Loucy (cell line): ENCODE measurements around the gene ADARB2.

Experiments
- H2AFZ ChIP-seq: fragments of 200-600 bp; sonication (generic); 2 replicates; pipeline ENCODE4 v1.6.0; 2016; ENCODE audit warnings: antibody characterized with exemption, mild to moderate bottlenecking, low read length, moderate library complexity
- H3F3A ChIP-seq: fragments of 200-600 bp; 2 replicates; pipeline ENCODE4 v1.6.0; 2016; ENCODE audit warnings: antibody characterized with exemption, low read depth, mild to moderate bottlenecking
- H3K27me3 ChIP-seq: fragments of 200-600 bp; sonication (generic); 2 replicates; pipeline ENCODE4 v1.6.1; 2014; ENCODE audit warnings: low read length, mild to moderate bottlenecking; ENCODE audit not compliant: insufficient read depth, poor library complexity, severe bottlenecking
- H3K36me3 ChIP-seq: fragments of 200-600 bp; sonication (generic); 2 replicates; pipeline ENCODE4 v1.6.1; 2016; ENCODE audit warnings: low read length; ENCODE audit not compliant: insufficient read depth
- H3K4me1 ChIP-seq: fragments of 200-600 bp; sonication (generic); 2 replicates; pipeline ENCODE4 v1.5.1; 2014; ENCODE audit warnings: low read length, mild to moderate bottlenecking; ENCODE audit not compliant: insufficient read depth, poor library complexity, severe bottlenecking
- H3K4me2 ChIP-seq: fragments of 200-600 bp; sonication (generic); 2 replicates; pipeline ENCODE4 v1.6.0; 2014; ENCODE audit warnings: antibody characterized with exemption, low read length, low read depth, mild to moderate bottlenecking; ENCODE audit not compliant: poor library complexity, severe bottlenecking
- H3K4me3 ChIP-seq: fragments of 200-600 bp; sonication (generic); 2 replicates; pipeline ENCODE4 v1.5.1; 2014; ENCODE audit warnings: low read length, mild to moderate bottlenecking, mixed read lengths; ENCODE audit not compliant: poor library complexity, severe bottlenecking
- H3K79me2 ChIP-seq: fragments of 200-600 bp; sonication (generic); 2 replicates; pipeline ENCODE4 v1.6.1; 2014; ENCODE audit warnings: low read length; ENCODE audit not compliant: insufficient read depth
- H3K9ac ChIP-seq: fragments of 200-600 bp; sonication (generic); 2 replicates; pipeline ENCODE4 v1.6.0; 2014; ENCODE audit warnings: mild to moderate bottlenecking, low read depth, low read length, moderate library complexity; ENCODE audit not compliant: poor library complexity, severe bottlenecking
- H3K9me2 ChIP-seq: fragments of 200-600 bp; sonication (generic); replicated peaks from 2 replicates; pipeline ENCODE4 v1.6.1; 2016; ENCODE audit warnings: low read depth, low read length, mixed read lengths
- H3K9me3 ChIP-seq: fragments of 200-600 bp; sonication (generic); 2 replicates; pipeline ENCODE4 v1.6.1; 2014; ENCODE audit warnings: mild to moderate bottlenecking, antibody characterized with exemption, low read length, low read depth; ENCODE audit not compliant: insufficient read depth
- H4K20me1 ChIP-seq: fragments of 200-600 bp; sonication (generic); 2 replicates; pipeline ENCODE4 v1.6.0; 2014; ENCODE audit warnings: antibody characterized with exemption, low read length, mild to moderate bottlenecking; ENCODE audit not compliant: insufficient read depth, poor library complexity, severe bottlenecking
- CTCF ChIP-seq: fragments of 200-600 bp; sonication (generic); conservative IDR thresholded peaks from 2 replicates; pipeline ENCODE4 v1.5.1; 2014; ENCODE audit warnings: mild to moderate bottlenecking, antibody characterized with exemption, low read length
- EZH2phosphoT487 ChIP-seq: fragments of 200-600 bp; IDR thresholded peaks from 2 replicates; pipeline ENCODE4 v1.6.1; 2018; ENCODE audit warnings: antibody characterized with exemption, mild to moderate bottlenecking, moderate library complexity, borderline replicate concordance

The ADARB2 gene

GRCh38 chr10:1128115-1128514, 609.2 kb downstream of the ADARB2 start:
- H3K4me2 ChIP-seq, result no peak overlapping the region
- no peaks in the 10 kb centered on the region for H4K20me1 ChIP-seq
- no peaks in the 10 kb centered on the region for H3K27me3 ChIP-seq
- H3K4me1 ChIP-seq, result no peaks in the 10 kb centered on the region
- no peaks in the 10 kb centered on the region for H3F3A ChIP-seq
- no peaks in the 10 kb centered on the region for H3K9me3 ChIP-seq
- no peak overlapping the region for H3K4me3 ChIP-seq
- H3K79me2 ChIP-seq, result 0 out of 2 replicates have a peak, but pooled peaks cover 8% of the 10 kb centered on the region
- H2AFZ ChIP-seq, result no peak overlapping the region
- H3K36me3 ChIP-seq, result peaks cover 77% of the 10 kb centered on the region; the same call in 1 of the 2 replicates
- no peaks in the 10 kb centered on the region for H3K9me2 ChIP-seq
- TF ChIP-seq CTCF, result no peak
- TF ChIP-seq EZH2phosphoT487, result no peak
- no peak overlapping the region for H3K9ac ChIP-seq

GRCh38 chr10:1127629-1128028, 609.7 kb downstream of the ADARB2 start:
- Histone ChIP-seq H3K4me1 (no peaks in the 10 kb centered on the region), H3K4me2 (no peak overlapping the region), H3K9ac (no peak overlapping the region), H3K4me3 (no peak overlapping the region), H3K9me3 (no peaks in the 10 kb centered on the region), H3K36me3 (peaks cover 78% of the 10 kb centered on the region; the same call in 1 of the 2 replicates), H3K79me2 (0 out of 2 replicates have a peak, but pooled peaks cover 8% of the 10 kb centered on the region), H2AFZ (no peak overlapping the region), H3K27me3 (no peaks in the 10 kb centered on the region), H3F3A (no peaks in the 10 kb centered on the region), H4K20me1 (no peaks in the 10 kb centered on the region), H3K9me2 (no peaks in the 10 kb centered on the region)
- TF ChIP-seq EZH2phosphoT487 (no peak), CTCF (no peak)
